Loucy (cell line): ENCODE measurements around the gene CIC.

Experiments used
- CTCF ChIP-seq: fragments of 200-600 bp; sonication (generic); conservative IDR thresholded peaks from 2 replicates; pipeline ENCODE4 v1.5.1; 2014; ENCODE audit warnings: mild to moderate bottlenecking, antibody characterized with exemption, low read length
- EZH2phosphoT487 ChIP-seq: fragments of 200-600 bp; IDR thresholded peaks from 2 replicates; pipeline ENCODE4 v1.6.1; 2018; ENCODE audit warnings: antibody characterized with exemption, mild to moderate bottlenecking, moderate library complexity, borderline replicate concordance

- TF ChIP-seq CTCF (no peak), EZH2phosphoT487 (no peak)
Observed at GRCh38 chr19:42328106-42328505, 59.1 kb downstream of the CIC start.
